Measurements from ENCODE around the gene TMEM184A. TPM values are rescaled to one million over a fixed set of nuclear protein-coding genes. Genes with fewer than 3 reads are reported as not detected.

TMEM184A gene
- total RNA-seq, 1 experiment from 2014 or later, result 16.5 TPM

DNA sequence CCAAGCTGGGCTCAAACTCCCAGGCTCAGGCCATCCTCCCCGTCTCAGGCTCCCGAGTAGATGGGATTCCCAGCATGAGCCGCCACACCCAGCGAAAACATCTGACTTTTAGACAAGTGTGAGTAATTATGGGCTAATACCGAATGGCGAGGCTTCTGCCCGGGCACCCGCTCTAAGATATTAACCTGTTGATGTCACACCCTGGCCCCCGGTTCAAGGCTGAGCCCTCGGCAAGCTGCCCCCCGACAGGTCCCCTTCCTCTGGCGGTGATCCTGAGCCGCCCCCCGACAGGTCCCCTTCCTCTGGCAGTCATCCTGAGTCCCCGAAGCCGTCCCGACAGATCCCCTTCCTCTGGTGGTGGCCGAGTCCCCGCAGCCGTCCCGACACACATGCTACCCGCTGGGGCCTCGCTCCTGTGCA, 8.6 kb upstream of the TMEM184A start:
- Mint-ChIP-seq H3K4me3 (ENCODE audit: unreplicated experiment) (no peak overlapping the region), H3K4me1 (ENCODE audit: low read depth, unreplicated experiment) (peaks cover 13% of the 10 kb centered on the region), H3K27me3 (ENCODE audit: insufficient read depth, unreplicated experiment) (no peaks in the 10 kb centered on the region), H3K9me3 (ENCODE audit: unreplicated experiment) (no peaks in the 10 kb centered on the region), H3K27ac (ENCODE audit: unreplicated experiment) (no peak overlapping the region), H3K36me3 (ENCODE audit: insufficient read depth, unreplicated experiment) (peaks cover 24% of the 10 kb centered on the region)
- intact Hi-C loops (cut with micrococcal nuclease; ENCODE audit: unreplicated experiment), result no loop called here
- BruUV-seq (replicated peaks), result no TSS peak
- no peaks in the 10 kb centered on the region for H3K36me3 ChIP-seq (ENCODE audit: control insufficient read depth, insufficient read depth, low read length)
- H3K27me3 ChIP-seq (replicated peaks; ENCODE audit: control insufficient read depth, insufficient read depth, low read length), result no peaks in the 10 kb centered on the region
- TF ChIP-seq, protein P1, sequence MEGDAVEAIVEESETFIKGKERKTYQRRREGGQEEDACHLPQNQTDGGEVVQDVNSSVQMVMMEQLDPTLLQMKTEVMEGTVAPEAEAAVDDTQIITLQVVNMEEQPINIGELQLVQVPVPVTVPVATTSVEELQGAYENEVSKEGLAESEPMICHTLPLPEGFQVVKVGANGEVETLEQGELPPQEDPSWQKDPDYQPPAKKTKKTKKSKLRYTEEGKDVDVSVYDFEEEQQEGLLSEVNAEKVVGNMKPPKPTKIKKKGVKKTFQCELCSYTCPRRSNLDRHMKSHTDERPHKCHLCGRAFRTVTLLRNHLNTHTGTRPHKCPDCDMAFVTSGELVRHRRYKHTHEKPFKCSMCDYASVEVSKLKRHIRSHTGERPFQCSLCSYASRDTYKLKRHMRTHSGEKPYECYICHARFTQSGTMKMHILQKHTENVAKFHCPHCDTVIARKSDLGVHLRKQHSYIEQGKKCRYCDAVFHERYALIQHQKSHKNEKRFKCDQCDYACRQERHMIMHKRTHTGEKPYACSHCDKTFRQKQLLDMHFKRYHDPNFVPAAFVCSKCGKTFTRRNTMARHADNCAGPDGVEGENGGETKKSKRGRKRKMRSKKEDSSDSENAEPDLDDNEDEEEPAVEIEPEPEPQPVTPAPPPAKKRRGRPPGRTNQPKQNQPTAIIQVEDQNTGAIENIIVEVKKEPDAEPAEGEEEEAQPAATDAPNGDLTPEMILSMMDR (IDR thresholded peaks at IDR 0.05; ENCODE audit: insufficient read depth in 1 of 2, low read depth in 1 of 2, low read length in 1 of 2, severe bottlenecking in 1 of 2, unreplicated experiment in 1 of 2), result no peak
- POLR2A ChIA-PET, result no interaction called here
- H3K9me3 ChIP-seq, result no peaks in the 10 kb centered on the region
- no peaks in the 10 kb centered on the region for H3K4me1 ChIP-seq
- no peak overlapping the region for H3K4me3 ChIP-seq (ENCODE audit: low read depth, low read length)
- DNase-seq, result no peak
- CTCF ChIA-PET, result no interaction called here

GRCh38 chr7:1563981-1564602, 8.1 kb upstream of the TMEM184A start:
- no peaks in the 10 kb centered on the region for H3K9me3 Mint-ChIP-seq (ENCODE audit: unreplicated experiment)
- TF ChIP-seq, protein P1 (IDR thresholded peaks at IDR 0.05; ENCODE audit: insufficient read depth in 1 of 2, low read depth in 1 of 2, low read length in 1 of 2, severe bottlenecking in 1 of 2, unreplicated experiment in 1 of 2), result no peak
- no peaks in the 10 kb centered on the region for H3K9me3 ChIP-seq
- peaks cover 22% of the 10 kb centered on the region for H3K36me3 Mint-ChIP-seq (ENCODE audit: insufficient read depth, unreplicated experiment)
- POLR2A ChIA-PET, result no interaction called here
- intact Hi-C loops (cut with micrococcal nuclease; ENCODE audit: unreplicated experiment), result no loop called here
- BruUV-seq (replicated peaks), result no TSS peak
- H3K27me3 ChIP-seq (replicated peaks; ENCODE audit: control insufficient read depth, insufficient read depth, low read length), result no peaks in the 10 kb centered on the region
- H3K4me1 ChIP-seq, result no peaks in the 10 kb centered on the region; the same call in 1 of the 2 replicates
- DNase-seq, result peak in 1 of 2 experiments; percentile 26
- no peaks in the 10 kb centered on the region for H3K36me3 ChIP-seq (ENCODE audit: control insufficient read depth, insufficient read depth, low read length)
- H3K4me3 ChIP-seq (ENCODE audit: low read depth, low read length), result no peak overlapping the region
- no peaks in the 10 kb centered on the region for H3K27me3 Mint-ChIP-seq (ENCODE audit: insufficient read depth, unreplicated experiment)
- H3K4me1 Mint-ChIP-seq (ENCODE audit: low read depth, unreplicated experiment), result peaks cover 12% of the 10 kb centered on the region
- CTCF ChIA-PET, result no interaction called here
- H3K27ac Mint-ChIP-seq (ENCODE audit: unreplicated experiment), result no peak overlapping the region
- no peak overlapping the region for H3K4me3 Mint-ChIP-seq (ENCODE audit: unreplicated experiment)

DNA sequence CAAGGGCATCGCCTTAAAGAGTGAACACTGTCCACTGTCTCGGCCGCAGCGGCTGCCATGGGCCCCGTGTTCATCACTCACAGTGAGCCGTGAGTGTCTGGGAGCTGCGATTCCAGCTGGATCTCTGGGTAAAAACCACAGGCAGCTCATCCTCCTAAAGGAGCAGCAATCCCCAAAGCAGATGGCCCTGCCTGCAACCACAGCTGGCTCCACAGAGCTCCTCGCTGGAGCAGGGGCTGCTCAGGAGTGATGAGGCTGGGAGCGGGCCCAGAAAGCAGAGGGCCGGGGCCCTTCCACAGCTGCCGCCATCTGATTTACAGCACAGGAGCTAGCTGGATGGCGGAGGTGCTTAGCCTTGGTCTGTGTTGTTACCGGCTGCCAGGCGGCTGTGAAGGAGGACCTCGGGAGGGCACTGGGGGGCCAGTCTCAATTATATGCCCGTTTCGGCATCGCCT, 6.6 kb upstream of the TMEM184A start:
- DNase-seq, result no peak
- Histone ChIP-seq H3K4me1 (peaks cover 7% of the 10 kb centered on the region; the same call in 1 of the 2 replicates), H3K36me3 (ENCODE audit: control insufficient read depth, insufficient read depth, low read length) (no peaks in the 10 kb centered on the region), H3K9me3 (no peaks in the 10 kb centered on the region), H3K27me3 (replicated peaks; ENCODE audit: control insufficient read depth, insufficient read depth, low read length) (no peaks in the 10 kb centered on the region), H3K4me3 (ENCODE audit: low read depth, low read length) (no peak overlapping the region)
- POLR2A ChIA-PET, result no interaction called here
- no peaks in the 10 kb centered on the region for H3K27me3 Mint-ChIP-seq (ENCODE audit: insufficient read depth, unreplicated experiment)
- intact Hi-C loops (cut with micrococcal nuclease; ENCODE audit: unreplicated experiment), result no loop called here
- no peak overlapping the region for H3K27ac Mint-ChIP-seq (ENCODE audit: unreplicated experiment)
- H3K36me3 Mint-ChIP-seq (ENCODE audit: insufficient read depth, unreplicated experiment), result peaks cover 18% of the 10 kb centered on the region
- peaks cover 6% of the 10 kb centered on the region for H3K4me1 Mint-ChIP-seq (ENCODE audit: low read depth, unreplicated experiment)
- no TSS peak for BruUV-seq (replicated peaks)
- TF ChIP-seq, protein P1 (IDR thresholded peaks at IDR 0.05; ENCODE audit: insufficient read depth in 1 of 2, low read depth in 1 of 2, low read length in 1 of 2, severe bottlenecking in 1 of 2, unreplicated experiment in 1 of 2), result no peak
- no peak overlapping the region for H3K4me3 Mint-ChIP-seq (ENCODE audit: unreplicated experiment)
- H3K9me3 Mint-ChIP-seq (ENCODE audit: unreplicated experiment), result no peaks in the 10 kb centered on the region
- CTCF ChIA-PET, result no interaction called here

Data from Caco-2 (cell line).